Ascending aorta (tissue), 2 donors: ENCODE data around the gene SDR39U1. TPM values are rescaled to one million over a fixed set of nuclear protein-coding genes. Genes with fewer than 3 reads are reported as not detected.

Experiments
- DNase-seq, 2 donors: peaks; one replicate each; pipeline ENCODE4 v3.0.0-alpha.2; 2019; ENCODE audit warnings: low spot score in 2 of 2
- H3K27ac ChIP-seq, 2 donors: fragments of 200-600 bp; sonication (generic); one replicate each; pipeline ENCODE4 v1.5.1; 2016 to 2017; ENCODE audit warnings: mild to moderate bottlenecking in 1 of 2
- H3K27me3 ChIP-seq: fragments of 200-600 bp; sonication (generic); one replicate; pipeline ENCODE4 v1.5.1; 2017
- H3K36me3 ChIP-seq, 2 donors: fragments of 200-600 bp; sonication (generic); one replicate each; pipeline ENCODE4 v1.5.1; 2016
- H3K4me1 ChIP-seq, 2 donors: fragments of 200-600 bp; sonication (generic); one replicate each; pipeline ENCODE4 v1.5.1; 2016 to 2017; ENCODE audit warnings: mild to moderate bottlenecking in 1 of 2
- H3K4me3 ChIP-seq, 2 donors: fragments of 200-600 bp; sonication (generic); one replicate each; pipeline ENCODE4 v1.5.1; 2016 to 2017; ENCODE audit warnings: mild to moderate bottlenecking in 1 of 2
- H3K9me3 ChIP-seq, 2 donors: fragments of 200-600 bp; sonication (generic); one replicate each; pipeline ENCODE4 v1.5.1; 2016
- intact Hi-C: fragments of 100-400 bp; cut with DNase I; formaldehyde crosslinking; loops from one replicate; pipeline ENCODE4 v1.15.1; 2023
- total RNA-seq: library from RNA; depleted of rRNA; stranded (reverse); fragments of >200 nt; gene quantifications from one replicate; pipeline ENCODE4 v1.1.0, GENCODE V29; 2016
- TF ChIP-seq, protein P1 (sequence below), 3 experiments: fragments of 200-600 bp in 2 of 3; fragments of 450-650 bp in 1 of 3; sonication (generic) in 2 of 3; IDR thresholded peaks; one replicate each; pipeline ENCODE4 v1.5.1; 2016 to 2019; ENCODE audit warnings: antibody characterized with exemption in 3 of 3, mild to moderate bottlenecking in 1 of 3, moderate library complexity in 1 of 3

SDR39U1 gene
- total RNA-seq, 1 donor from 2014 or later, result 98.3 TPM

GRCh38 chr14:24416254-24416931 is 26.2 kb downstream of the SDR39U1 start:
- H3K4me1 ChIP-seq, result peaks cover 0 to 3% of the 10 kb centered on the region in 2 donors
- intact Hi-C loops, result no loop called here
- TF ChIP-seq, protein P1, sequence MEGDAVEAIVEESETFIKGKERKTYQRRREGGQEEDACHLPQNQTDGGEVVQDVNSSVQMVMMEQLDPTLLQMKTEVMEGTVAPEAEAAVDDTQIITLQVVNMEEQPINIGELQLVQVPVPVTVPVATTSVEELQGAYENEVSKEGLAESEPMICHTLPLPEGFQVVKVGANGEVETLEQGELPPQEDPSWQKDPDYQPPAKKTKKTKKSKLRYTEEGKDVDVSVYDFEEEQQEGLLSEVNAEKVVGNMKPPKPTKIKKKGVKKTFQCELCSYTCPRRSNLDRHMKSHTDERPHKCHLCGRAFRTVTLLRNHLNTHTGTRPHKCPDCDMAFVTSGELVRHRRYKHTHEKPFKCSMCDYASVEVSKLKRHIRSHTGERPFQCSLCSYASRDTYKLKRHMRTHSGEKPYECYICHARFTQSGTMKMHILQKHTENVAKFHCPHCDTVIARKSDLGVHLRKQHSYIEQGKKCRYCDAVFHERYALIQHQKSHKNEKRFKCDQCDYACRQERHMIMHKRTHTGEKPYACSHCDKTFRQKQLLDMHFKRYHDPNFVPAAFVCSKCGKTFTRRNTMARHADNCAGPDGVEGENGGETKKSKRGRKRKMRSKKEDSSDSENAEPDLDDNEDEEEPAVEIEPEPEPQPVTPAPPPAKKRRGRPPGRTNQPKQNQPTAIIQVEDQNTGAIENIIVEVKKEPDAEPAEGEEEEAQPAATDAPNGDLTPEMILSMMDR (IDR thresholded peaks at IDR 0.05), result no peak
- peak in 1 of 2 donors; percentile 54 for DNase-seq
- H3K9me3 ChIP-seq, result no peaks in the 10 kb centered on the region
- H3K4me3 ChIP-seq, result no peak overlapping the region
- peaks cover 18 to 35% of the 10 kb centered on the region in 2 donors for H3K36me3 ChIP-seq
- no peak overlapping the region for H3K27ac ChIP-seq
- H3K27me3 ChIP-seq, result no peaks in the 10 kb centered on the region

GRCh38 chr14:24415421-24416253 is 26.9 kb downstream of the SDR39U1 start:
- H3K4me3 ChIP-seq, result no peak overlapping the region
- H3K36me3 ChIP-seq, result peaks cover 21 to 35% of the 10 kb centered on the region in 2 donors
- DNase-seq, result no peak
- H3K9me3 ChIP-seq, result no peaks in the 10 kb centered on the region
- intact Hi-C loops, result no loop called here
- no peak overlapping the region for H3K27ac ChIP-seq
- no peaks in the 10 kb centered on the region for H3K27me3 ChIP-seq
- TF ChIP-seq, protein P1 (IDR thresholded peaks at IDR 0.05), result no peak
- H3K4me1 ChIP-seq, result peaks cover 0 to 3% of the 10 kb centered on the region in 2 donors

DNA sequence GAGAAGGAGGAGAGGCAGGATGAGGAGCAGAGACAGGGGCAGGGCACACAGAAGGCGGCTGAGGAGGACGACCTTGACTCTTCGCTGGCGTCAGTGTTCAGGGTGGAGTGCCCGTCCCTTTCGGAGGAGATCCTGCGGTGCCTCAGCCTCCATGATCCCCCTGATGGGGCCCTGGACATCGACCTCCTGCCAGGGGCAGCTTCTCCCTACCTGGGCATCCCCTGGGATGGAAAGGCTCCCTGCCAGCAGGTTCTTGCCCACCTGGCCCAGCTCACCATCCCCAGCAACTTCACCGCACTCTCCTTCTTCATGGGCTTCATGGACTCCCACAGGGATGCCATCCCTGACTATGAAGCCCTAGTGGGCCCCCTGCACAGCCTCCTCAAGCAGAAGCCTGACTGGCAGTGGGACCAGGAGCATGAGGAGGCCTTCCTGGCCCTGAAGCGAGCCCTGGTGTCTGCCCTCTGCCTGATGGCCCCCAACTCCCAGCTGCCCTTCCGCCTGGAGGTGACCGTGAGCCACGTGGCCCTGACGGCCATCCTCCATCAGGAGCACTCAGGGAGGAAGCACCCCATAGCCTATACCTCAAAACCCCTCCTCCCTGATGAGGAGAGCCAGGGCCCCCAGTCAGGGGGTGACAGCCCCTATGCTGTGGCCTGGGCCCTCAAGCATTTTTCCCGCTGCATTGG is 27.7 kb downstream of the SDR39U1 start:
- no peak for DNase-seq
- no peak overlapping the region for H3K27ac ChIP-seq
- H3K27me3 ChIP-seq, result no peaks in the 10 kb centered on the region
- H3K9me3 ChIP-seq, result no peaks in the 10 kb centered on the region
- TF ChIP-seq, protein P1 (IDR thresholded peaks at IDR 0.05), result no peak
- no peak overlapping the region for H3K4me3 ChIP-seq
- H3K36me3 ChIP-seq, result peaks cover 22 to 40% of the 10 kb centered on the region in 2 donors
- intact Hi-C loops, result no loop called here
- peaks cover 0 to 3% of the 10 kb centered on the region in 2 donors for H3K4me1 ChIP-seq

GRCh38 chr14:24414077-24414476 is 28.5 kb downstream of the SDR39U1 start:
- TF ChIP-seq, protein P1 (IDR thresholded peaks at IDR 0.05), result no peak
- no peaks in the 10 kb centered on the region for H3K9me3 ChIP-seq
- H3K27me3 ChIP-seq, result no peaks in the 10 kb centered on the region
- H3K27ac ChIP-seq, result no peak overlapping the region
- intact Hi-C loops, result no loop called here
- H3K4me3 ChIP-seq, result no peak overlapping the region
- DNase-seq, result no peak
- H3K4me1 ChIP-seq, result peaks cover 0 to 3% of the 10 kb centered on the region in 2 donors
- H3K36me3 ChIP-seq, result peaks cover 27 to 48% of the 10 kb centered on the region in 2 donors

- intact Hi-C loops, result no loop called here
- TF ChIP-seq, protein P1 (IDR thresholded peaks at IDR 0.05), result peak; percentile 32 to 53 (median 32)
- Histone ChIP-seq H3K4me1 (no peaks in the 10 kb centered on the region), H3K4me3 (no peak overlapping the region), H3K27me3 (no peaks in the 10 kb centered on the region), H3K9me3 (no peaks in the 10 kb centered on the region), H3K36me3 (peaks cover 42 to 64% of the 10 kb centered on the region in 2 donors), H3K27ac (no peak overlapping the region)
- no peak for DNase-seq
These were observed 30.9 kb downstream of the SDR39U1 start for GRCh38 chr14:24411443-24412389.
